Measurements from ENCODE around the gene SCTR. TPM values are rescaled to one million over a fixed set of nuclear protein-coding genes. Genes with fewer than 3 reads are reported as not detected.

SCTR gene
- total and polyA plus RNA-seq, 2 of the 8 experiments (the other 6 are each of a cell fraction or from before 2014, with no cell fraction given) = 0.15 TPM; not detected in 1

DNA sequence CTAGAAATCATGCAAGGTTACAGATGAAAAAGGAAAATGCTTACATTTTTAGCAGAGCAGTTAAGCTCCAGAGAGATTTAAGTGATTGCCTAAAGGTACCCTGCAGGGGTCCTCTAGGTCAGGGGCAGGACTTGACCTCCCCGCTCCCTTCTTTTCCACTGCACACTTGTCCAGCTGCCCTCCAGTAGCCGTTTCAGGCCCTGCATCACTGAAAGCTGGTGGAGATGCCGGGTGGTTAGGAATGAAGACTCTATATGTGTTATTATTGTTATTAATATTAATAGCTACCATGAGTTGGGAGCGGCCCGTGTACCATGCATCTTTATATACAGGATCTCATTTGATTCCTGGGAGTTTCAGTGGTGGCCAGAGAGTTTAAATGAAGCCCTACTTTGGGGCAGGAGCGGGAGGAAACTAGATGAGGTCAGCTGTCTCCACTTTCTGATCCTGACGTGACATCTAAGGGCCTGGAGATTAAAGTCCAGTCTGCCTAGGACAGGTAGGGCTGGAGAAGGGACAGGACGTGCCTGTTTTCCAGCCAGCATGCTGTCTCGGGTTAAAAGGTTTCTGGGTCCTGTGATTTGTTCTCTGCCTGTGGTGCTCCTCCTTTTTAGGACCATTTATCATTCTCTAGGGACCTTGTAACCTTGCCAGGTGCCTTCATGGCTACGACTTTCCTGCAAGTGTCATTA is 90.5 kb downstream of the SCTR start (continued):
- TF ChIP-seq, protein P1, sequence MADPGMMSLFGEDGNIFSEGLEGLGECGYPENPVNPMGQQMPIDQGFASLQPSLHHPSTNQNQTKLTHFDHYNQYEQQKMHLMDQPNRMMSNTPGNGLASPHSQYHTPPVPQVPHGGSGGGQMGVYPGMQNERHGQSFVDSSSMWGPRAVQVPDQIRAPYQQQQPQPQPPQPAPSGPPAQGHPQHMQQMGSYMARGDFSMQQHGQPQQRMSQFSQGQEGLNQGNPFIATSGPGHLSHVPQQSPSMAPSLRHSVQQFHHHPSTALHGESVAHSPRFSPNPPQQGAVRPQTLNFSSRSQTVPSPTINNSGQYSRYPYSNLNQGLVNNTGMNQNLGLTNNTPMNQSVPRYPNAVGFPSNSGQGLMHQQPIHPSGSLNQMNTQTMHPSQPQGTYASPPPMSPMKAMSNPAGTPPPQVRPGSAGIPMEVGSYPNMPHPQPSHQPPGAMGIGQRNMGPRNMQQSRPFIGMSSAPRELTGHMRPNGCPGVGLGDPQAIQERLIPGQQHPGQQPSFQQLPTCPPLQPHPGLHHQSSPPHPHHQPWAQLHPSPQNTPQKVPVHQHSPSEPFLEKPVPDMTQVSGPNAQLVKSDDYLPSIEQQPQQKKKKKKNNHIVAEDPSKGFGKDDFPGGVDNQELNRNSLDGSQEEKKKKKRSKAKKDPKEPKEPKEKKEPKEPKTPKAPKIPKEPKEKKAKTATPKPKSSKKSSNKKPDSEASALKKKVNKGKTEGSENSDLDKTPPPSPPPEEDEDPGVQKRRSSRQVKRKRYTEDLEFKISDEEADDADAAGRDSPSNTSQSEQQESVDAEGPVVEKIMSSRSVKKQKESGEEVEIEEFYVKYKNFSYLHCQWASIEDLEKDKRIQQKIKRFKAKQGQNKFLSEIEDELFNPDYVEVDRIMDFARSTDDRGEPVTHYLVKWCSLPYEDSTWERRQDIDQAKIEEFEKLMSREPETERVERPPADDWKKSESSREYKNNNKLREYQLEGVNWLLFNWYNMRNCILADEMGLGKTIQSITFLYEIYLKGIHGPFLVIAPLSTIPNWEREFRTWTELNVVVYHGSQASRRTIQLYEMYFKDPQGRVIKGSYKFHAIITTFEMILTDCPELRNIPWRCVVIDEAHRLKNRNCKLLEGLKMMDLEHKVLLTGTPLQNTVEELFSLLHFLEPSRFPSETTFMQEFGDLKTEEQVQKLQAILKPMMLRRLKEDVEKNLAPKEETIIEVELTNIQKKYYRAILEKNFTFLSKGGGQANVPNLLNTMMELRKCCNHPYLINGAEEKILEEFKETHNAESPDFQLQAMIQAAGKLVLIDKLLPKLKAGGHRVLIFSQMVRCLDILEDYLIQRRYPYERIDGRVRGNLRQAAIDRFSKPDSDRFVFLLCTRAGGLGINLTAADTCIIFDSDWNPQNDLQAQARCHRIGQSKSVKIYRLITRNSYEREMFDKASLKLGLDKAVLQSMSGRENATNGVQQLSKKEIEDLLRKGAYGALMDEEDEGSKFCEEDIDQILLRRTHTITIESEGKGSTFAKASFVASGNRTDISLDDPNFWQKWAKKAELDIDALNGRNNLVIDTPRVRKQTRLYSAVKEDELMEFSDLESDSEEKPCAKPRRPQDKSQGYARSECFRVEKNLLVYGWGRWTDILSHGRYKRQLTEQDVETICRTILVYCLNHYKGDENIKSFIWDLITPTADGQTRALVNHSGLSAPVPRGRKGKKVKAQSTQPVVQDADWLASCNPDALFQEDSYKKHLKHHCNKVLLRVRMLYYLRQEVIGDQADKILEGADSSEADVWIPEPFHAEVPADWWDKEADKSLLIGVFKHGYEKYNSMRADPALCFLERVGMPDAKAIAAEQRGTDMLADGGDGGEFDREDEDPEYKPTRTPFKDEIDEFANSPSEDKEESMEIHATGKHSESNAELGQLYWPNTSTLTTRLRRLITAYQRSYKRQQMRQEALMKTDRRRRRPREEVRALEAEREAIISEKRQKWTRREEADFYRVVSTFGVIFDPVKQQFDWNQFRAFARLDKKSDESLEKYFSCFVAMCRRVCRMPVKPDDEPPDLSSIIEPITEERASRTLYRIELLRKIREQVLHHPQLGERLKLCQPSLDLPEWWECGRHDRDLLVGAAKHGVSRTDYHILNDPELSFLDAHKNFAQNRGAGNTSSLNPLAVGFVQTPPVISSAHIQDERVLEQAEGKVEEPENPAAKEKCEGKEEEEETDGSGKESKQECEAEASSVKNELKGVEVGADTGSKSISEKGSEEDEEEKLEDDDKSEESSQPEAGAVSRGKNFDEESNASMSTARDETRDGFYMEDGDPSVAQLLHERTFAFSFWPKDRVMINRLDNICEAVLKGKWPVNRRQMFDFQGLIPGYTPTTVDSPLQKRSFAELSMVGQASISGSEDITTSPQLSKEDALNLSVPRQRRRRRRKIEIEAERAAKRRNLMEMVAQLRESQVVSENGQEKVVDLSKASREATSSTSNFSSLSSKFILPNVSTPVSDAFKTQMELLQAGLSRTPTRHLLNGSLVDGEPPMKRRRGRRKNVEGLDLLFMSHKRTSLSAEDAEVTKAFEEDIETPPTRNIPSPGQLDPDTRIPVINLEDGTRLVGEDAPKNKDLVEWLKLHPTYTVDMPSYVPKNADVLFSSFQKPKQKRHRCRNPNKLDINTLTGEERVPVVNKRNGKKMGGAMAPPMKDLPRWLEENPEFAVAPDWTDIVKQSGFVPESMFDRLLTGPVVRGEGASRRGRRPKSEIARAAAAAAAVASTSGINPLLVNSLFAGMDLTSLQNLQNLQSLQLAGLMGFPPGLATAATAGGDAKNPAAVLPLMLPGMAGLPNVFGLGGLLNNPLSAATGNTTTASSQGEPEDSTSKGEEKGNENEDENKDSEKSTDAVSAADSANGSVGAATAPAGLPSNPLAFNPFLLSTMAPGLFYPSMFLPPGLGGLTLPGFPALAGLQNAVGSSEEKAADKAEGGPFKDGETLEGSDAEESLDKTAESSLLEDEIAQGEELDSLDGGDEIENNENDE (IDR thresholded peaks at IDR 0.05; ENCODE audit: insufficient replicate concordance, low read length) = no peak
- TF ChIP-seq MAFK (IDR thresholded peaks at IDR 0.05; ENCODE audit: low read depth, low read length) (no peak), SIRT6 (IDR thresholded peaks at IDR 0.05; ENCODE audit: low read length) (no peak), CTBP2 (IDR thresholded peaks at IDR 0.05; ENCODE audit: borderline replicate concordance, insufficient read depth, insufficient read length, low read length) (no peak), PHF8 (conservative IDR thresholded peaks at IDR 0.05; ENCODE audit: low read depth, low read length) (no peak), SRF (IDR thresholded peaks at IDR 0.05; ENCODE audit: low read depth, low read length) (no peak), CREB1 (IDR thresholded peaks at IDR 0.05) (no peak), RAD21 (IDR thresholded peaks at IDR 0.05 in 1 of 2, conservative IDR thresholded peaks at IDR 0.05 in 1 of 2; ENCODE audit: low read depth in 2 of 2, low read length in 2 of 2) (no peak)
- TF ChIP-seq, protein P2, sequence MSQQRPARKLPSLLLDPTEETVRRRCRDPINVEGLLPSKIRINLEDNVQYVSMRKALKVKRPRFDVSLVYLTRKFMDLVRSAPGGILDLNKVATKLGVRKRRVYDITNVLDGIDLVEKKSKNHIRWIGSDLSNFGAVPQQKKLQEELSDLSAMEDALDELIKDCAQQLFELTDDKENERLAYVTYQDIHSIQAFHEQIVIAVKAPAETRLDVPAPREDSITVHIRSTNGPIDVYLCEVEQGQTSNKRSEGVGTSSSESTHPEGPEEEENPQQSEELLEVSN (IDR thresholded peaks at IDR 0.05) = no peak

Measured in H1 (cell line).